HG02884 (cell line): ENCODE measurements around the gene MSMB.
"Not testable (repeated sequence)": the region's sequence is repeated elsewhere in the genome, so short reads cannot be mapped to it uniquely, and the experiment has no call there.

ENCODE experiments used
- ATAC-seq: cut with Tn5 transposase; IDR thresholded peaks from one replicate; pipeline ENCODE4 v1.9.1; 2021; ENCODE audit warnings: mild to moderate bottlenecking, moderate library complexity; ENCODE audit not compliant: unreplicated experiment

The MSMB gene

DNA sequence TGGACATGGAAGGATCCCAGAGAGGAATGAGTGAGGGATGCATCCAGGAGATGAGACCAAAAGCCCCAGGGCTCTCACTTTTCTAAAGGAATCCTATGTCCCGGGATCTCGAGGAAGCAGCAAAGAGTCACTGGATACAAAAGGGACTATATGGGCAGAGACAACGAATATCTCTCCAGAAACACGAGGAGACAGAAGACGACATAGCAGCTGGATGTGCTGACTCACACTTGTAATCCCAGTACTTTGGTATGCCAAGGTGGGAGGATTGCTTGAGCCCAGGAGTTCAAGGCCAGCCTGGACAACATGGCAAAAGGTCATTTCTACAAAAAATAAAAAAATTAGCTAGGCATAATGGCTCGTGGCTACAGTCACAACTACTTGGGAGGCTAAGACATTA, 24.7 kb upstream of the MSMB start:
- ATAC-seq, result no peak

DNA sequence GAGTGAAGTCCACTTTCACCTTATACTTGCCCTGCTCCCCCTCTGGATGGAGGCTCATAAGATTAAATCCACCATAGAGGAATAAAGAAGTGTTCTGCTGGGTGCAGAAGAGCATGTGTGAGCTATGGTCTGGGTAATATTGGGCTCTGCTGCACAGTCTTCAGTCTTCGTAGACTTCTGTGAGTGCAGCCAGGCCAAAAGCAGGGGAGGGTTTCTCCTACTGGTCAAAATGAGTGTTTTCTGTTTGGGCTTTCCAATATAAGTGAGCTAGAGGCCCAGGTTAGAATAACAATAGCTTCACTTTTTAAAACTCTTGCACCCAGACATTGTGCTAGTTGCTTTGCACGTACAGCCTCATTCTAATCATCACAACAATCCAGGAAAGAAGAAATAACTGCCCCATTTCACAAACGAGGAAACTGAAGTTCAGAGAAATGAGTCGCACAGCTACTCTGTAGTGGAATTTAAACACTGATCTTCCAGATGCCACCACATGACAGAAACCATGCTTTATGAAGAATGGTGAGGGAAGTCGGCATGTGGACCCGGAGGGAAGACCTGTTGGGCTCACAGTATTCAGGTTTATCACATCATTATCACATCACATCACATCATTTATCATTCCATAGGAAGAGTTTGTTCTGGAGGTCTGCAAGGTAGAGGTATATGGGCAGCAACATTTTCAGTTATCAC, 23.8 kb upstream of the MSMB start:
- ATAC-seq, result no peak

DNA sequence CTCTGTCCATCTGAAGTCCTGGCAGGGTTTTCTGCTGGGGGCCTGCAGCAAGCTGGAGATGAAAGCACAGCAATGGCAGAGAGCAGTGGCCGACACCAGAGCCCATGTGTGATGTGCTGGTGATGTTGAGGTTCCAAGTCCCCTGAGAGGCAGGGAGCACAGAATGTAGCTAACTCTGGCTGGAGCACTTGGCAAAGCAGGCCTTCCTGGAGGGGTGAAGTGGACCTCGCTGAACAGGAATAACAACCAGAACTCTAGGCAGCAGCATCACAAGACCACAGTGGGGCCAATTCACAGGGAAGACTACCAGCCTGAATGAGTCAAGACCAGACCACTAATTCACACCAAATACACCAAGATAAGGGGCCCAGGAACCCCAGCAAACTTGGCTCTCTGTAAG, 22.8 kb upstream of the MSMB start:
- ATAC-seq, result no peak

DNA sequence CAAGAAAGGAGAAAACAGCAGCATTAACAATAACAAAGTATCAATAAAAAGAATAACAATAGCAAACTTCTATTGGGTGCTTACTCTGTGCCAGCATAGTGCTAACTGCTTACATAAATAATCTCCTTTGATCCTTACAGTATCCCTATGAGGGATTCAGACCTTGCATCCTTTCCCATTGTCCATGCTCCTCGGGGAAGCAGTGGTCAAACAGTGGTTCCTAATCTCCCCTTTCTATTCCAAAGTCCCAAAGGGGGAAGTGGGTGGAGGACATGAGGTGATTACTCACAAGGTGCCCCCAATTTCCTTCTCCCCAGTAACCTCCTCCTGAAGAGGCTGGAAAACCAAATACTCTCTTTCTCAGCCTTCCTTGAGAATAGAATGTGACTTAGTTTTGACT, 22.0 kb upstream of the MSMB start:
- ATAC-seq, result no peak

DNA sequence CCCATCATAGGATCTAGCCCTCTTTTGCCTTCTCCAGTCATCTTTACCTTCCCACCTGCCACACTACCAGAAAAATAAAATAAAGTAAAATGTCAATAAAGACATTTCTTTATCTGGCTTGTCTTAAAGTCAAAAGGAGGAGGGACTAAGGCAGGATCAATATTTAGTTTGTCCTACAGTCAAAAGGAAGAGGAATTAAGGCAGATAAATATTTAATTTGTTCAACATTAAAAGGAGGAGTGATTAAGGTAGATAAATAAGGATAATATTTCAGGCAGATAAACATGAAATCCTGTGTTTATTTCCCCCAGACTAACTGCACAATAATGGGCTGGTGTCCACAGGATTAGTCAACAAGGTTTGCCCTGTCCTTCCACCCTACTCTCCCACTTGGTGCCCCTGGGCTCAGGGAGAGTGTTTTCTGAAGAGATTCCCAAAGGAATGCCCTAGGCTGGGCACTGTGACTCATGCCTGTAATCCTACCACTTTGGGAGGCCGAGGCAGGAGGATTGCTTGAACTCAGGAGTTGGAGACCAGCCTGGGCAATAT, 18.3 kb upstream of the MSMB start:
- no peak for ATAC-seq

DNA sequence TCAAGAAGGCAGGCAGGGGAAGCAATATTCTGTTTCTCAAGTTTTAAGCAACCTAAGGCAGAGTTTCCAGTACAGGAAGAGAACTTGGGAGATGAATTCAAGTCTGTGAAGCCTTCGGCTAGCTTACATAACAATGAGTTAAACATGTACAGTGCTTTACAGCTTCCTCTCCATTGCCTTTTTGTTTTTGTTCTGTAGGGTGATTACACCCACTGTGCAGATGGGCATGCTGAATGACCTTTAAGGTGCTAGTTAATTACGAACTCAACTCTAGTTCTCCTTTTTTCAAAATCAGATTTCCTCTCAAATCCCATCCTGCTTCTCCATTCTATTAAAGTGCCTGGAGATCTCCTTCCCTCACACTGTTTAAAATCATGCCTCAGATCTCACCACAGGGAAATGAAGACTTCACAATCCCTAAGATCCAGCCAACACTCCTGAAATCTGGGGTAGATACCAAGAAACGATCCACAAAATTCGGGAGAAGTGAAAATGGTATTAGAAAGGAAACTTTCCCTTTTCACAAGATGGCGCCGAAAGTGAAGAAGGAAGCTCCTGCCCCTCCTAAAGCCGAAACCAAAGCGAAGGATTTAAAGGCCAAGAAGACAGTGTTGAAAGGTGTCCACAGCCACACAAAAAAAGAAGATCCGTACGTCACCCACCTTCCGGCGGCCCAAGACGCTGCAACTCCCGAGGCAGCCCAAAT, 16.8 kb upstream of the MSMB start:
- ATAC-seq, result no peak

DNA sequence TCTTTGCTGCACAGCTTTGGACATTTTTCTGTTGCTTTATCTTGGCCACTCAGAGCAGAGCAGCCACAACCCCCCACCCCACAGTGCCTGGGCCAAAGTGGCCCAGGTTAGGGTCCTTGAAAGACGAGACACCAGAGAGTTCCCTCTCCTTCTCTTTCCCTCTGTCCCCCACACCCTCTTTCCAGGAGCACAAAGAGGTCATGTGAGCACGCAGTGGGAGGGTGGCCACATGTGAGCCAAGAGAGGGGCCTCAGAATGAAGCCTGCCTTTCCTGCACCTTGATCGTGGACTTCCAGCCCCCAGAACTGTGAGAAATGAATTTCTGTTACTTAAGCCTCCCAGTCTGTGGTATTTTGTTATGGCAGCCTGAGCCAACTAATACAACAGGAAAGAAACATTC, 14.6 kb upstream of the MSMB start:
- ATAC-seq, result no peak

DNA sequence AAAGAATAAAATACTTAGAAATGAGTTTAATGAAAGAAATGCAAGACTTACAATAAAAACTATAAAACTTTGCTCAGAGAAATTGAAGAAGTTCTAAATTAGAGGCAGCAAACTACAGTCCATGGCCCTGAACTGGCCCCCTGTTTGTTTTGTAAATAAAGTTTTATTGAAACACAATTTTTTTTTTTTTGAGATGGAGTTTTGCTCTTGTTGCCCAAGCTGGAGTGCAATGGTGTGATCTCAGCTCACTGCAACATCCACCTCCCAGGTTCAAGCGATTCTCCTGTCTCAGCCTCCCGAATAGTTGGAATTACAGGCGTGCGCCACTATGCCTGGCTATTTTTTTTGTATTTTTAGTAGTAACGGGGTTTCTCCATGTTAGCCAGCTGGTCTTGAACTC, 11.9 kb upstream of the MSMB start:
- ATAC-seq, result not testable (repeated sequence)

DNA sequence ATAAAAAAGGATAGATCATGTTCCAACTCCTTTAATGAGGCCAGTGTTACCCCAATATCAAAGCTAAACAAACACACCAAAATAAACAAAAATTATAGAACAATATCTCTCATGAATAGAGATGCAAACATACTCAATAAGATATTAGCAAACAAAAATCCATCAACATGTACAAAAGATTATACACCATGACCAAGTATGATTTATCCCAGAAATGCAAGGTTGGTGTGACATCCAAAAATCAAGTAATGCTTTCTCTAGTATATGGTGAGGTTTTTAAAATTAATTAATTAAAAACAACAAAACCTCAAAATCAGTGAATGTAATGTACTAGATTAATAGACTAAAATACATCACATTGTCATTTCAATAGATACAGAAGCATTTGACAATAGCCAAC, 11.0 kb upstream of the MSMB start:
- no peak for ATAC-seq

DNA sequence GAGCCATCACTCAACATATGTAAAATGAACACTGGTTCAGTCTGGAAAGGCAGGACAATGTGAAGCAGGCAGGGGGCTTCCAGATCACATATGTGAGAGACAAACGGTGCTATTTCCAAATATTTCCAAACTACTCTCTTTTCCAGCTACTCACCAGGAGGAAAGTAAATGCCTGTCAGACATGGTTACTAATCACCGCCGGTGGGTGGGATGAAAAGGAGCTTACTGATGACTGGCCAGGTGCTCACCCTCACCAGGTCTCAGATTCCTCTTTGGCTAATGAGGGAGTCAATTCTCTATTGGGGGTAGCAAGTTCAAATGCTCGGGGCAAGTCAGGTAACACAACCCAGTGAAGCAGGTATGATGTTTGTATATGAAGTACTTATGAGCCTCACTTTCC, 9.7 kb upstream of the MSMB start:
- no peak for ATAC-seq

DNA sequence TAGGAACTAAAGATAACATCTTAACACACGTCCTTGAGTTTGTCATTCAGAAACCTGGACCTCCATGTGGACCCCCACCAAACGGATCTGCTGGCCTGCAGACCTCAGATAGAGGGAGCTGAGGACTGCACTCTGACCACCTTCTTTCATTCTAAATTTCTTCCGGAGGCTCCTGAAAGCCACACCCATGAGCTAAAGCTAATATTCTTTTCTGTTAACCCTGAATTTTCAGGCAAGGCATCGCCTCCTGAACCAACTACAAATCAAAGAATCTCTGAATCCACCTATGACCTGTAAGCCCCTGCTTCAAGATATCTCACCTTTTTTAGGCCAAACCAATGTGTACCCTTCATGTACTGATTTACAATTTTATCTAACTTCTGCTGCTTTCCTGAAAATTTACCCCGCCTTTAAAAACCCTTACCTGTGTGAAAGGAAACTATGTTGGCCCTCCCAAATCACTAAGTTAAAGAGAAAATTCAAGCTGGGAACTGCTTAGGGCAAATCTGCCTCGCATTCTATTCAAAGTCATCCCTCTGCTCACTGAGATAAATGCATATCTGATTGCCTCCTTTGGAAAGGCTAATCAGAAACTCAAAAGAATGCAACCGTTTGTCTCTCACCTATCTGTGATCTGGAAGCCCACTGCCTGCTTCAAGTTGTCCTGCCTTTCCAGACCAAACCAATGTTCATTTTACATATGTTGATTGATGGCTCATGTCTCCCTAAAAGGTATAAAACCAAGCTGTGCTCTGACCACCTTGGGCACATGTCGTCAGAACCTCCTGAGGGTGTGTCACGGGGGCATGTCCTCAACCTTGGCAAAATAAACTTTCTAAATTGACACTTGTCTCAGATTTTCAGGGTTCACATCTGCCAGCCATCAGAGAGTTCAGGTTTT, 7.7 kb upstream of the MSMB start:
- no peak for ATAC-seq

DNA sequence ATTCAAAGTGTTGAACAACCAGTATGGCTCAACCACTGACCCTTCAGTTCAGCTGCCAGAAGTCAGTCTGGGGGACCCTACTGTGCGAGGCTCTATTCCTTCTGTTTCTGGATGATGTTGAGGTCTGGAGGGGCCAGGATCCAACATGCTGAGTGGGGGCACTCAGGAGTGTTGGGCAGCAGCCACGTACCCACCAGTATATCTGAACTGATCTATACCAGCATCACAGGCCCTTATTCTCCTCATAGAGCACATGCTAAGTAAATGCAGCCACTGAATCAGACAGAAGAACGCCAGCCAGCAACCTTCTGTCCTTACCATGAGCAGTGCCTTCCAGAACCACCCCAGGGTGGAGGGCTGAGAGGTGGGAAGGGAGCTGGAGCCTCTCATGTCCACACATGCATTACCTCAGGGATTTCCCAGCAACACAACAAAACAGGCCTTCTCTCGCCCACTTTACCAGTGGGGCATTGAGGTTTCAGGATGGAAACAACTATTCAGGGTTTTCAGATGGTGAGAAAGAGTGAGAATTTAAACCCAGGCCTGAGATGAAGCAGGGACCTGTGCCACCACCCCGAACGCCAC, 6.8 kb upstream of the MSMB start:
- no peak for ATAC-seq

DNA sequence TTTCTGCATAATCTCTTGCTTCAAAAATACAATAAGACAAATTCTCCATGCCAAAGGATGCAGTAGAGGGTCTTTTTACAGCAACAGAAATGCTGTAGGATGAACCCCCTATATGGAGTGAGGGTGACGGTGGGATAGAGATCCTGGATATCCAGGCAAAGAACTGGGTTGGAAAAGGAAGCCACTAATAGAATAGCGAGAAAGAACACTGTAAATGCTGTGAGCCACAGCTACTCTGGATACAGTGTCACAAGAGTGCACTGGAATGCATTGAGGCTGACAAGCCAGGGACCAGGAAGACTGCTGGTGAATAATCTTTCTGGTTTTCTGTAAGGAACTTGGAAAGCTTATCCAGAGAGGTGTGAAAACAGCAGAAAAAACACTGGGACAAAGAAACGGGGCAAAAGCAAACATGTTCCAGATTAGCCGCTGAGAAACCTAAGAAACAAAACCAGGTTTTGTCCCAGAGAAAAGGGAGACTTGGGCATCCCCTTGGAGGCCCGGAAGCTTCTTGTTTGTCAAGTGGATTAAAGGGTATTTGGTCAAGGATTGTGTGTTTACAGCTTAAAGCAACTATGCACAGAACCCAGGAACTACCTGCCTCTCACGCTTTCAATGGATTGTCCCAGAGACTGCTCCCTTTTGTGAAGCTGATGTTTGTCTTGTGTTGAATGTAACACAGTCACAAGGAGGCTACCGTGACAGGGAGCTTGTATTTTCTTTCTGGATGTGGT, 6.2 kb upstream of the MSMB start:
- ATAC-seq, result no peak

DNA sequence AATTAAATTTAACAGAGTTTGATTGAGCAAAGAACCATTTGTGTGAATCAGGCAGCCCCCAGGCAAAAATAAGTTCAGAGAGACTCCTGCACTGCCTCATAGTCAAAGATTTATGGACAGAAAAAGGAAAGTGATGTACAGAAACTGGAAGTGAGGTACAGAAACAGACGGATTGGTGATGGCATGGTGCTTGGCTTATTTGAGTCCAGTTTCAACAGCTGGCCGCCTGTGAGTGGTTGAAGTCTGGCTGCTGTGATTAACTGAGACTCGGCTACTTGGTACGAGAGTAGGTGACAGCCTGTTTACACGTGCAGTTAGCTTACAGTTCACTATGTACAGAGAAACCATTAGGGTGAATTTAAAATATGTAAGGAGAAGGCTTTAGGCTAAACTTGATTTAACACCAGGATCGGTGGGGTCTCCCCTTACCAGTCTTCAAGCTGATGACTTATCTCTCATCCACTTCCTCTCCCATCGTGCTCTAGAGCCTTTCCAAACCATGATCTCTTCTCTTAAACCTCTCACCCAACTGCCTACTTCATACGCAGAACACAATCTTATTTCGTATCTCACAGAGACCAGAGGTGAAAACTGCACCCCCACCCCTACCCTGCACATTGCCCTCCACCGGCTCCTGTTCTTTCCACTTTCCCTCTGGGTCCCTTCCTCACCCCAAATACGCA, 5.0 kb upstream of the MSMB start:
- no peak for ATAC-seq

DNA sequence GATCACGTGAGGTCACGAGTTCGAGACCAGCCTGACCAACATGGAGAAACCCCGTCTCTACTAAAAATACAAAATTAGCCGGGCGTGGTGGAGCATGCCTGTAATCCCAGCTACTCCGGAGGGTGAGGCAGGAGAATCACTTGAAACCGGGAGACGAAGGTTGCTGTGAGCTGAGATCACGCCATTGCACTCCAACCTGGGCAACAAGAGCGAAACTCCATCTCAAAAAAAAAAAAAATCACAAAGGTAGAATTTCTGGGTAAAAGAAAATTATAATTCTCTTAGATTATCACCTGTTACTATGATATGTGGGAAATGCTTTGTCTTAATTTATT, 3.4 kb upstream of the MSMB start:
- not testable (repeated sequence) for ATAC-seq

DNA sequence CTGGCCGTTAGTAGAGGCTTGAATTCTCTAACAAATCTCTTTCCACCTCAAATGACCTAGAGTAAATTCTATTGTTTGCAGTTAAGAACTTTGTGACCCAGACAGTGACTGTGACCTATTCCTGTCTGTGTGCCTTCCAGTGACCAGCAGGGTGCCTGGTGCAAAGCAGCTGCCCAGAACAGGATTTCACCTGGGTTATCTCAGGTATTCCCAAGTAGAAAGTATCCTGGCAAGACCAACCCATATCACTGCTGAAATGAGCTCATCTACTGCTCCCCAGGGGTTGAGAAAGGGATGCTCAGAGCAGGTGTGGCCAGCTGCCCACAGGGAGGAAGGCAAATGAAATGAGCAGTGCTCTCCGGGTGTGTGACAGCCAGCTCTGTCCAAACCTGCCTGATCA, 2.1 kb upstream of the MSMB start:
- ATAC-seq, result no peak

DNA sequence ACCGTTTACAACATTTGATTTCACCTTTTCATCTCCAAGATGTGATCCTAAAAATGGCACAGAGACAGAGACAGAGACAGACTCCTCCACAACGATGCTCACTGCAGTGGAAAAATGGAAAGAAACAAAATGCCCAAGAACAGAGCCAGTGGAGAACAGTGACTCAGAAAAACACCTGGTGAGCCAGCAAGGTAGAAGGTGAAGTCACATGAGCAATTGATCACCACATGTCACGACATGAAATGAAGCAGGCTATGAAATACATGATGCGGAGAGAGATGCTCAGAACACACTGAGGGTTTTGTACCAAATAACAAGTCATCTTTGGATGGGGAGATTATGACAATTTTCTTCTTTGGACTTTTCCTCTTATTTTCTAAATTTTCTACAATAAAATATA, 3.5 kb downstream of the MSMB start:
- ATAC-seq, result no peak

DNA sequence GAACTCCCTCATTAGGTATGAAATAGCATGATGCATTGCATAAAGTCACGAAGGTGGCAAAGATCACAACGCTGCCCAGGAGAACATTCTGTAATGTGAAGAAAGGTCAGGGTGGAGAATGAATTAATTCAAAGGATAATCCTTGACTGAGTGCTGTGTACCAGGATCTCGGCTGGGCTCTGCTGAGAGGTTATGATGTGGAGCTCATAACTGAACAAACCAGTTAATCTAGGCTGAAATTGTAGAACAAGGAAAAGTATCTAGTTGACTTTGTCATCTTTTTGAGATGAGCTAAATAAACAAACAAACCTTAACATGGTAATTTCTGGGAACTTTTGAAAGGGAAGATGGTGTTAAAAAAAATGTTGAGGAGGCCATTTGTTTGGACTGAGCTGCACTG, 6.1 kb downstream of the MSMB start:
- no peak for ATAC-seq

DNA sequence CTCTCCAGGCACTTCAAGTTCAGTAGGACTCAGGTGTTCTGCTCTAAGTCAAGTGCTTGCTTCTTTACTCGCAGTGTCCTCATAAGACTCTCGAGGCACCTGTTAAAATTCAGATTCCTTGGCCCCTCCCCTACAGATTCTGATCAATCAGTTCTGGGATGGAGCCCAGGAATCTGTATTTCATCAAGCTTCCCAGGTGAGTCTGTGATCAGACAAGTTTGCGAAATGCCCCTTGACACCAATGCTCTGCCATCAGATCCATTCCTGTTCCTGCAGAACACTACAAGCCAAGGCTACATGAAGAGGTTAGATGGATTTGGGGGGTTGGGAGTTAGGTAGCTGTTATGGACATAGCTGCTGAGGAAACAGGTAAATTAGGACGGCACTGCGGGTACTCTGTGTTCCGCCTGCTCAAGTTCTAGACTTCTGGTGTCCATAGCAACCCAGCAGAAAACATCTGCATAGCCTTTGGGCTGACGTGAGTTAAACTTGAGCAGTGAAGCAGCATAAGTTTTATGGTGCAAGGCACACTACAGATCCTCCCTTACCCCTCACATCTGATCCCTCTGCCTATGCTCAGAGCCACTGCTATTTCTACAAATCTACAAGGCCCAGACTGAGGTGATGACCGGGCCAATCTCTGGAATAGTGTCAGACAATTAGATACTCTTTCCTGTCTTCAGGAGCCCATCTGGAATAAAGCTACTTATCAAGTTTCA, 8.8 kb downstream of the MSMB start:
- ATAC-seq, result no peak
